HEK293 (cell line): ENCODE measurements around the gene OR2S2.
A peak's percentile ranks its signal among the peaks of the same experiment; 100 is the strongest.

ENCODE experiments used
- CTCF ChIA-PET: fragments of 350-600 bp; formaldehyde crosslinking; extraction: SDS; loops from one replicate; lab custom pipeline; 2021; ENCODE audit warnings: antibody characterized with exemption; lab: Yijun Ruan, JAX
- POLR2A ChIA-PET: fragments of 300-600 bp; formaldehyde crosslinking; extraction: SDS; loops from one replicate; lab custom pipeline; 2020; ENCODE audit warnings: antibody characterized with exemption, inconsistent platforms; lab: Yijun Ruan, JAX
- H3K27ac ChIP-seq: fragments of 200-500 bp; sonication (Bioruptor generic); 2 replicates; pipeline ENCODE4 v1.5.1; 2014; ENCODE audit warnings: low read depth, low read length, control low read depth, inconsistent platforms; ENCODE audit errors: extremely low read depth
- H3K36me3 ChIP-seq, 2 experiments: fragments of 200-500 bp in 1 of 2; sonication (Bioruptor generic) in 1 of 2; 1 replicate in 1 of 2; 2 replicates in 1 of 2; pipeline ENCODE4 v1.5.1; 2014 to 2017; ENCODE audit warnings: inconsistent platforms in 2 of 2, low read length in 2 of 2; ENCODE audit not compliant: control insufficient read depth in 2 of 2, insufficient read depth in 1 of 2
- H3K4me1 ChIP-seq: fragments of 200-500 bp; sonication (Bioruptor generic); 2 replicates; pipeline ENCODE4 v1.5.1; 2014; ENCODE audit warnings: mild to moderate bottlenecking, low read length, inconsistent platforms; ENCODE audit not compliant: control insufficient read depth, insufficient read depth
- H3K4me3 ChIP-seq: 2 replicates; pipeline ENCODE4 v1.5.1; 2011; ENCODE audit warnings: low read depth, mild to moderate bottlenecking, control low read depth, low read length, moderate library complexity
- H3K9me3 ChIP-seq: fragments of 200-500 bp; sonication (Bioruptor generic); 2 replicates; pipeline ENCODE4 v1.5.1; 2014; ENCODE audit warnings: low read depth, low read length, inconsistent platforms; ENCODE audit not compliant: control insufficient read depth, insufficient read depth
- FEZF1 ChIP-seq: fragments of 450-650 bp; formaldehyde crosslinking; IDR thresholded peaks from 2 replicates; pipeline ENCODE4 v1.5.1; 2016; ENCODE audit warnings: missing biosample characterization, missing genetic modification characterization
- HIC1 ChIP-seq: fragments of 450-650 bp; formaldehyde crosslinking; IDR thresholded peaks from 2 replicates; pipeline ENCODE4 v1.5.1; 2016; ENCODE audit warnings: missing biosample characterization, missing genetic modification characterization
- HOXD13 ChIP-seq: sonication (generic); formaldehyde crosslinking; IDR thresholded peaks from 2 replicates; pipeline ENCODE4 v1.8.0; 2022; ENCODE audit warnings: missing genetic modification reagents, borderline replicate concordance
- KLF16 ChIP-seq: fragments of 450-650 bp; formaldehyde crosslinking; IDR thresholded peaks from 2 replicates; pipeline ENCODE4 v1.5.1; 2017; ENCODE audit warnings: missing biosample characterization, missing genetic modification characterization
- OVOL3 ChIP-seq: fragments of 450-650 bp; formaldehyde crosslinking; IDR thresholded peaks from 2 replicates; pipeline ENCODE4 v1.5.1; 2016; ENCODE audit warnings: missing biosample characterization, missing genetic modification characterization
- PRDM1 ChIP-seq: fragments of 450-650 bp; formaldehyde crosslinking; IDR thresholded peaks from 2 replicates; pipeline ENCODE4; 2016; ENCODE audit warnings: missing biosample characterization, missing genetic modification characterization
- PRDM10 ChIP-seq: fragments of 450-650 bp; formaldehyde crosslinking; IDR thresholded peaks from 2 replicates; pipeline ENCODE4 v1.5.1; 2016; ENCODE audit warnings: missing biosample characterization, missing genetic modification characterization
- YY2 ChIP-seq: fragments of 450-650 bp; formaldehyde crosslinking; IDR thresholded peaks from 2 replicates; pipeline ENCODE4 v1.5.1; 2016; ENCODE audit warnings: missing biosample characterization, missing genetic modification characterization
- ZBTB20 ChIP-seq: fragments of 450-650 bp; formaldehyde crosslinking; IDR thresholded peaks from 2 replicates; pipeline ENCODE4 v1.5.1; 2016; ENCODE audit warnings: missing biosample characterization, missing genetic modification characterization
- ZBTB7A ChIP-seq: fragments of 450-650 bp; formaldehyde crosslinking; IDR thresholded peaks from 2 replicates; pipeline ENCODE4 v1.5.1; 2016; ENCODE audit warnings: low read depth, missing biosample characterization, missing genetic modification characterization
- ZEB2 ChIP-seq: fragments of 450-650 bp; formaldehyde crosslinking; IDR thresholded peaks from 2 replicates; pipeline ENCODE4 v1.5.1; 2016; ENCODE audit warnings: missing biosample characterization, missing genetic modification characterization
- ZNF132 ChIP-seq: fragments of 450-650 bp; formaldehyde crosslinking; IDR thresholded peaks from 2 replicates; pipeline ENCODE4 v1.5.1; 2017; ENCODE audit warnings: missing biosample characterization, missing genetic modification characterization, borderline replicate concordance
- ZNF18 ChIP-seq: fragments of 450-650 bp; formaldehyde crosslinking; IDR thresholded peaks from 2 replicates; pipeline ENCODE4 v1.5.1; 2016; ENCODE audit warnings: missing biosample characterization, missing genetic modification characterization
- ZNF23 ChIP-seq: fragments of 450-650 bp; formaldehyde crosslinking; IDR thresholded peaks from 2 replicates; pipeline ENCODE4 v1.5.1; 2016; ENCODE audit warnings: missing biosample characterization, missing genetic modification characterization, borderline replicate concordance
- ZNF335 ChIP-seq: fragments of 450-650 bp; formaldehyde crosslinking; conservative IDR thresholded peaks from 2 replicates; pipeline ENCODE4 v1.5.1; 2016; ENCODE audit warnings: missing biosample characterization, missing genetic modification characterization
- ZNF426 ChIP-seq: fragments of 450-650 bp; formaldehyde crosslinking; IDR thresholded peaks from 2 replicates; pipeline ENCODE4 v1.5.1; 2017; ENCODE audit warnings: missing biosample characterization, missing genetic modification characterization, mild to moderate bottlenecking, inconsistent platforms, moderate library complexity
- ZNF514 ChIP-seq: fragments of 450-650 bp; formaldehyde crosslinking; IDR thresholded peaks from 2 replicates; pipeline ENCODE4 v1.5.1; 2016; ENCODE audit warnings: missing biosample characterization, missing genetic modification characterization
- ZNF664 ChIP-seq: fragments of 450-650 bp; formaldehyde crosslinking; IDR thresholded peaks from 2 replicates; pipeline ENCODE4 v1.5.1; 2016; ENCODE audit warnings: missing biosample characterization, missing genetic modification characterization
- ZNF692 ChIP-seq: fragments of 450-650 bp; formaldehyde crosslinking; IDR thresholded peaks from 2 replicates; pipeline ENCODE4 v1.5.1; 2016; ENCODE audit warnings: missing biosample characterization, missing genetic modification characterization

Gene OR2S2

GRCh38 chr9:35909274-35909673, 48.7 kb downstream of the OR2S2 start, which contains the start of gene SPAAR:
Gene SPAAR (plus strand): TSS chr9:35909490. CDS start chr9:35910464, 974 bp downstream.
- Histone ChIP-seq H3K27ac (peak within 1 kb of the TSS; percentile 34; the same call in 1 of the 2 replicates), H3K4me3 (no peak within 1 kb of the TSS), H3K4me1 (peaks cover 10% of the 10 kb centered on the region), H3K9me3 (no peaks in the 10 kb centered on the region), H3K36me3 (no peaks in the 10 kb centered on the region)
- CTCF ChIA-PET = interaction anchor here (0.7 to 3.6 kb wide), 10 partner anchors 8 to 174 kb away, joined by 3 to 45 read pairs (median 4); no protein-coding TSS in a partner anchor
- POLR2A ChIA-PET = interaction anchor here (0.6 kb wide), 1 partner anchor 106 kb away, joined by 4 read pairs; no protein-coding TSS in a partner anchor
- TF ChIP-seq ZNF692 = no peak
- TF ChIP-seq ZNF132 = no peak
- no peak for TF ChIP-seq HOXD13
- no peak for TF ChIP-seq ZEB2 (tag by site-specific recombination)
- no peak for TF ChIP-seq ZNF18 (tag by site-specific recombination)

- peaks cover 10% of the 10 kb centered on the region for H3K4me1 ChIP-seq
- no peak for TF ChIP-seq OVOL3
- no peak for TF ChIP-seq ZNF23 (tag by site-specific recombination)
- no peak for TF ChIP-seq ZBTB7A
- no peak for TF ChIP-seq YY2 (tag by site-specific recombination)
- 0 out of 2 replicates have a peak, but pooled peaks have one; percentile 10 for TF ChIP-seq PRDM10
- ChIA-PET CTCF (interaction anchor here (0.7 to 1.5 kb wide), 7 partner anchors 13 to 174 kb away, joined by 3 to 6 read pairs (median 3); no protein-coding TSS in a partner anchor), POLR2A (interaction anchor here (0.6 kb wide), 1 partner anchor 105 kb away, joined by 4 read pairs; no protein-coding TSS in a partner anchor)
- H3K36me3 ChIP-seq = no peaks in the 10 kb centered on the region
- no peaks in the 10 kb centered on the region for H3K9me3 ChIP-seq
- no peak overlapping the region for H3K4me3 ChIP-seq
- H3K27ac ChIP-seq = peak overlapping the region; percentile 34; the same call in 1 of the 2 replicates
These were observed 49.3 kb downstream of the OR2S2 start for GRCh38 chr9:35908504-35909125.

GRCh38 chr9:35907711-35908503, 50.0 kb downstream of the OR2S2 start:
- Histone ChIP-seq H3K36me3 (no peaks in the 10 kb centered on the region), H3K27ac (peak overlapping the region; percentile 48)
- CTCF ChIA-PET = interaction anchor here (0.6 to 7.1 kb wide), 12 partner anchors 13 to 296 kb away, joined by 3 to 85 read pairs (median 3); partner anchors contain the start of gene SPAG8
- no peak for TF ChIP-seq KLF16 (tag by site-specific recombination)
- TF ChIP-seq ZBTB20 (tag by site-specific recombination) = peak; percentile 46
- TF ChIP-seq ZNF514 = no peak
- TF ChIP-seq ZNF426 (tag by site-specific recombination) = no peak
- no peak for TF ChIP-seq ZNF664 (tag by site-specific recombination)
- TF ChIP-seq ZNF335 (tag by site-specific recombination) = no peak
- no peak for TF ChIP-seq FEZF1 (tag by site-specific recombination)
- TF ChIP-seq HIC1 (tag by site-specific recombination) = no peak
- peak; percentile 81 for TF ChIP-seq PRDM1 (tag by site-specific recombination)

More at GRCh38 chr9:35907711-35908503, 50.0 kb downstream of the OR2S2 start:
- Histone ChIP-seq H3K4me1 (peaks cover 10% of the 10 kb centered on the region), H3K4me3 (no peak overlapping the region), H3K9me3 (no peaks in the 10 kb centered on the region)
- POLR2A ChIA-PET = interaction anchor here (1.0 to 1.1 kb wide), 2 partner anchors 30 to 151 kb away, joined by 3 read pairs; no protein-coding TSS in a partner anchor
